NCI-H748 (cell line): ENCODE results near the gene FMR1NB.
A peak's percentile ranks its signal among the peaks of the same experiment; 100 is the strongest.

Experiments
- DNase-seq: peaks from one replicate; lab custom pipeline; 2025; ENCODE audit not compliant: unreplicated experiment; lab: John Stamatoyannopoulos, UW

Gene FMR1NB

GRCh38 chrX:147981038-147981752 is at the start of gene FMR1NB:
FMR1NB (plus strand) TSS chrX:147981337; CDS start chrX:147981403, 66 bp downstream.
- no peak for DNase-seq

GRCh38 chrX:147933815-147934214 is 47.3 kb upstream of the FMR1NB start:
- no peak for DNase-seq

- DNase-seq, result no peak
Observed at GRCh38 chrX:147935156-147935758, 45.9 kb upstream of the FMR1NB start.

GRCh38 chrX:147945286-147945685 is 35.9 kb upstream of the FMR1NB start:
- DNase-seq, result no peak

- no peak for DNase-seq
Observed at GRCh38 chrX:147948531-147948930, 32.6 kb upstream of the FMR1NB start.

GRCh38 chrX:147950352-147950751 is 30.8 kb upstream of the FMR1NB start:
- no peak for DNase-seq

GRCh38 chrX:147953976-147954375 is 27.2 kb upstream of the FMR1NB start:
- no peak for DNase-seq

- no peak for DNase-seq
Observed at GRCh38 chrX:147957291-147957690, 23.8 kb upstream of the FMR1NB start.

GRCh38 chrX:147958291-147958690 is 22.8 kb upstream of the FMR1NB start:
- no peak for DNase-seq

GRCh38 chrX:147960722-147961121 is 20.4 kb upstream of the FMR1NB start:
- DNase-seq, result no peak

GRCh38 chrX:147962476-147962875 is 18.7 kb upstream of the FMR1NB start:
- DNase-seq, result no peak

GRCh38 chrX:147978931-147979330 is 2.2 kb upstream of the FMR1NB start:
- DNase-seq, result no peak

GRCh38 chrX:148020329-148020728 is 39.2 kb downstream of the FMR1NB start:
- no peak for DNase-seq

- DNase-seq, result no peak
Observed at GRCh38 chrX:148024425-148025148, 43.5 kb downstream of the FMR1NB start.

- DNase-seq, result no peak
Observed at GRCh38 chrX:148035380-148035779, 54.2 kb downstream of the FMR1NB start.

- DNase-seq, result no peak
Observed at GRCh38 chrX:148037020-148037419, 55.9 kb downstream of the FMR1NB start.

GRCh38 chrX:148043271-148043855 is 62.2 kb downstream of the FMR1NB start:
- DNase-seq, result no peak

- no peak for DNase-seq
Observed at GRCh38 chrX:148047200-148047599, 66.1 kb downstream of the FMR1NB start.

GRCh38 chrX:148049441-148049840 is 68.3 kb downstream of the FMR1NB start:
- DNase-seq, result peak; percentile 39

- no peak for DNase-seq
Observed at GRCh38 chrX:148051973-148052372, 70.8 kb downstream of the FMR1NB start.

GRCh38 chrX:148067285-148067684 is 86.1 kb downstream of the FMR1NB start:
- DNase-seq, result no peak
